Right kidney (tissue), 1 donor: ENCODE data around the gene CDH13.

Experiments
- DNase-seq: peaks from one replicate; pipeline ENCODE4 v3.0.0-alpha.2; 2016

The CDH13 gene

GRCh38 chr16:83253521-83253920, 626.8 kb downstream of the CDH13 start:
- no peak for DNase-seq

- no peak for DNase-seq
These were observed 631.7 kb downstream of the CDH13 start for GRCh38 chr16:83258366-83258928.

DNA sequence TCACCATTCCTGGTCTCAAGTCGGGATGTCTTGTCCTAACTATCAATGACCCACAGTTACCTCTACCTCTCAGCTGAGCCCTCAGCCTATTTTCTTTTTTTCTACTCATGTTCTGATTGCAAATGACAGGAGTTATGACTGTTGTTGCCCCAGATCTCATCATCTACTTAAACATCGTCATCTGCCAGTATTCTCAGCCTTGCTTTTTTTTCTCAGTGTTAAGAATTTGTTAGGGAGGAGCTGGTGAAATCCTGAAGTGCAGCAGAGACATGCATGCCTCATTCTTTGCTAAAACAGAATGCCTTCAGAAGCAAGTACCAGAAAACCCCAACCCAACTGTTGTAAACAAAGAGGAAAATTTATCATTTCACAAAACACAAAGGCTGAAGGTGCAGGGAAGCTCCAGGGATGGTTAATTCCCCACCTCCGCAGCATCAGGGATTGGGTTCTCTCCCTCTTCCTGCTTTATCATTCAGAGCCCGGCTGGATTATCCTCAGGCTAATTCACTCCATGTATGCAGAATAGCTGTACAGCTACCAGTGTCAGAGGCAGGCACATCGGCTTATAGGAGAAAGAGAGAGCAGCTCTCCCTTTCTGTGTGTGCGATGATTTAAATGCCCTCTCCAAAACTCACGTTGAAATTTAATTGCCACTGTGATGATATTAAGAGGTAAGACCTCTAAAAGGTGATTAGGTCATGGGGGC, 640.2 kb downstream of the CDH13 start:
- no peak for DNase-seq

DNA sequence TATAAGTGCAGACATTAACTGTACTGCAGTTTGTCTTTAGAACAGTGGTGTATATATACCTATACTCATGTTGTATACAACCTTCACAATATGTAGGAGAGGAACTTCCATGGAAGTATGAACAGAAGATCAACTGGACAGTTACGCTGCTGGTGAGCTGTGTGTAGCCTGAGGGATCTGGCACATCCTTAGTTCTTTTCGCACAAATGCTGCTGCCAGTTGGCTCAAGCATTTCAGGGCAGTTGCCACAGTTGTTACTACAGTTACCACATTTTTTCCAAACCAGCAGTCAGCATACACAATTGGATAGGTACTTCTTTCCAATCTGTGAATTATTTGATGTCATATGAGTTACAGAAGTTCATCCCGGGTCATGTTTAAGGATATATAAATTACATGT, 641.4 kb downstream of the CDH13 start:
- no peak for DNase-seq

DNA sequence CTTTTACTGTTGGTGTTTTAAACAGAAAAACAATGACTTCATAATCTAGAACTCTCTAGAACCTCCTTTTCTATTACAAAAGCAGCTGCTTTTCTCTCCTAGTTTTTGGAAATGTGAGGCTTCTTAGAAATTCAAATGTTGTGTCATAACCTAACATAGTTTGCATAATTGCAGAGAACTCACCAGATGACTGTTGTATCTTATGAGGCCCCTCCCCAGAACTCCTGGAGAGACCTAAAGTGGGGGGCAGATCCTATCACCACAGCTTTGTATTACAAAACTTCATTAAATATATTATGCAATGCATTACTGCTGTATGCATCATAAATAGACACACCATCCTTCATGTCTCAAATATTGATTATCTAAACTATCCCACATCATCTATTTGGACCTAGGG, 642.3 kb downstream of the CDH13 start:
- no peak for DNase-seq

GRCh38 chr16:83269541-83269940, 642.8 kb downstream of the CDH13 start:
- no peak for DNase-seq

DNA sequence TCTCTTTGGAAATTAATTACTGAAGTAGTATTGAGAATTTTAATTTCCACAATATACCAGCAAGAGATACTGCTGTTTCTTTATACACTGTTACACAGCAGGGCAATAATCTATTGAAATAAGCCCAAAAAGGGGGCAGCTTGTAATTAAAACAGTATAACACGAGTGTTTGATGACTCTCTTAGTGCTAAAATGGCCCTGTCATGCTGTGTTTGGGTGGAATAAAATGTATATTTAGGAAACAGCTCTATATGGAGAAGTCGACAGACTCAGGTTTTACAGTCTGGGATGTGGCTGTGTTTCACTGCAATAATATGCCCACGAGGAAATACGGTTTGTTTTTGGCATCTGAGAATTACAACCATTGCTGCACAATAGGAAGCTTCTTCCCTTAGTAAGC, 643.3 kb downstream of the CDH13 start:
- DNase-seq = no peak

- no peak for DNase-seq
These were observed 643.9 kb downstream of the CDH13 start for GRCh38 chr16:83270640-83271039.

- DNase-seq = no peak
These were observed 644.4 kb downstream of the CDH13 start for GRCh38 chr16:83271123-83271522.

GRCh38 chr16:83271970-83272575, 645.3 kb downstream of the CDH13 start:
- DNase-seq = no peak

DNA sequence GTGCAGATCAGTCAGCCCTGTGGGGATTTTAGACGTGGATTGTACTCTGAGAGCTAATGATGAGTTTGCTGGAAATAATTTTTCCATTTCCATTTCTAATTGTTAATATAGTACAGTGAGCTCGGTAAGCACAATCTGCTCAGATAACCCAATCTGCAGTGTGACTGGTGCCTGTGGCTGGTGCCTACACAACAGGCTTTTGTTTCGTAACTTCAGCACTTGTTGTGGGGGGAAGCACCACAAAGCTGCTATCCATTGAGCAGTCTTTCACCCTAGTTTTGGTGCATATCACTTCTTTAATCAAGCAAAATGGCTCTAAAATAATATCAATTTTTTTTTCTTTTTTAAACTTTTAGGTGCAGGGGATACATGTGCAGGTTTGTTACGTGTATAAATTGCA, 646.1 kb downstream of the CDH13 start:
- no peak for DNase-seq

DNA sequence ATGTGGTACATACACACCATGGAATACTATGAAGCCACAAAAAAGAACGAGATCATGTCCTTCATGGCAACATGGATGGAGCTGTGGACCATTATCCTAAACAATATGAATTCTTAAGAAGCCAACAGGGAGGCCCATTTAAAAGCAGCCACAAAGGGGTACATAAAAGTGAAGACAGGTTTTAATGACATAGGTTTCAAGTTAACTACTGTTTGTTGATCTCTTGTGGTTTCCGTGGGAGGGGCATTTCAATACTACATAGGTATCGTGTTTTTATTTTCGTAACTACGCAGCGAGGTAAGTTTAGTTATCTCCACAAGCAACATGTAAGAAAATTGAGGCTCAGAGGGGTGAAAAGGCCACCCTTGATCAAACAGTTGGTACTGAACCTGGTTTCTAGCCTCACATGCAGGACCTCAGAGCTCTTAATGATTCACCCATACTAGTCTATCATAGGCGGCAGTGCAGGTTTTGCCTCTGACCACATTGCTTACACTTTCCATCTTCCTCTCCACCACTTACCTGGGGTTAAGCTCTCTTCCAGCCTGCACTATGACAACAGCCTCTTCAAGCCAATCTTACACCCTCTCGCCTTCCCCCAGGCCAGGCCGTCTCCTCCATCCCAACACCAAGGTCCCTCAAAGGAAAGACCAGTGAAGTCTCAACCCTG, 646.9 kb downstream of the CDH13 start:
- no peak for DNase-seq

DNA sequence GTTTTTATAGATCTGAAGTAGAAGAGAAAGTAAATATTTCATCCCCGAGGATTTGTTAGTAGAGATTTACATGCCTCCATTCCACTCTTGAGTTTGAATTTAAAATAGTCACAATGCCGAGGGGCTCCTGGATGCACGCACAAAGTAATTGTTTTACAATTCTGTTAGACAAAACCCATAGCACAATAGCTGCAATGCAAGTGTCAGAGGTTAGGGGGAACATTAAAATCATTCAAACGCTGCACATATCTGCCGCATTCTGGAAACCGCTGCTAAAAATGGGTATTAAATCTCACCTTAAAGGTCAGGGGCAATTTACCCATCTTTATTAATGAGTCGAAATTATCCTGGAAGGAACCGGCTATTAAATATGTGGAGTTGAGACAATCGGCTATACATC, 652.5 kb downstream of the CDH13 start:
- no peak for DNase-seq

DNA sequence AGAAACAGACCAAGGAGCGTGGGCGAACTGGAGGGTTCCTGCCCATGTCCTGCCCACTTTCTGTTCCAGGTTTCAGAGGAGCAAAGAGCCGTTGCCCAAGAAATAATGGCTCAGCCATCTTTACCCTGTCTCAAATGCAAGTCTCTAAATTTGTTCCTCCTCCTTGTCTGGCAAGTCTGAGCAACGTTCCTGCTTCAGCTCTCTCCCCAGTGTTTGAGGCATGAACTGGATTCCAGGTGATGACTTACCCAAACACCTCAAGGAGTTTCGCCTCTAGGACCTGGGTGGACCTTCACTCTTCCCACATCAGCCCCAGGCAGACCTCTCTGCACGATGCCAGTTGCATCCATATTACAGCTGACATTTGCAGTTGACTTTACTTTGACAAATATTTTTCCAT, 659.2 kb downstream of the CDH13 start:
- no peak for DNase-seq

DNA sequence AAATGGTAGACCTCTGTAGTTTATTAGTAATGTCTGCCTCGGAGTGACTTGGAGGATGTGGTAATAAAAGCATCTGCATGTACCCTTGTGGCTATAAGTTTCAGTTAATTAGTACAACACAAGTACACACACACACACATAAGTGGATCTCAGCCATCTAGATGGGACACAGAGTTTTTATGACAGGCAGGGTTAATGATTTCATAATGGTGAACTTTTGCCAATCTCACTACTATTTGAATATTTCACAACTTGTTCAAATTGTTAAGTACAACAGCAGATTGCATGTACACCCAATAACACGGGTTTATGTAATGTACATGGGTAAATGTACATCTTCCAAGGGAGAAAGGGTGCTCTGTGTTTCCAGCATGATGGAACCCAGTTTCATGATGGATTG, 669.7 kb downstream of the CDH13 start:
- DNase-seq = no peak

- DNase-seq = no peak
These were observed 671.8 kb downstream of the CDH13 start for GRCh38 chr16:83298541-83298940.

- no peak for DNase-seq
These were observed 673.6 kb downstream of the CDH13 start for GRCh38 chr16:83300326-83300725.

- DNase-seq = no peak
These were observed 675.2 kb downstream of the CDH13 start for GRCh38 chr16:83301971-83302370.

- DNase-seq = no peak
These were observed 676.1 kb downstream of the CDH13 start for GRCh38 chr16:83302853-83303252.

DNA sequence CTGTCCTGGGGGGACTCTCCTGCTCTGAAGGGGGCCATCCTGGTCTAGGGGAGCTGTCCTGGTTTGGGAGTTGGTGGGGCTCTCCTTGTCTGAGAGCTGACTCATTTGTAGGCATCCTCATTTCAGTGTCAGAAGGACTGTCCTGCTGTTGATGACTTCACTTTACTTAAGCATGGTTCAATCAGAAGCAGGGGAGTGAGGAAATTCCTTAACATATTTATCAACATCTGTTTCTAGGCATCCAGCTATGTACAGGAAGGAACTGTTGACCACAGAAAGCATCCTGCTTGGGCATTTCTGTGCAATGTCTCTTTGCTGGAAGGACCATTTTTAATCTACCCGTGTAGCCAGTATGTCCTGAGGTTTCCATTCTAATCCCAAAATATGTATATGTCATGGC, 678.3 kb downstream of the CDH13 start:
- no peak for DNase-seq

- no peak for DNase-seq
These were observed 680.3 kb downstream of the CDH13 start for GRCh38 chr16:83306961-83307593.

DNA sequence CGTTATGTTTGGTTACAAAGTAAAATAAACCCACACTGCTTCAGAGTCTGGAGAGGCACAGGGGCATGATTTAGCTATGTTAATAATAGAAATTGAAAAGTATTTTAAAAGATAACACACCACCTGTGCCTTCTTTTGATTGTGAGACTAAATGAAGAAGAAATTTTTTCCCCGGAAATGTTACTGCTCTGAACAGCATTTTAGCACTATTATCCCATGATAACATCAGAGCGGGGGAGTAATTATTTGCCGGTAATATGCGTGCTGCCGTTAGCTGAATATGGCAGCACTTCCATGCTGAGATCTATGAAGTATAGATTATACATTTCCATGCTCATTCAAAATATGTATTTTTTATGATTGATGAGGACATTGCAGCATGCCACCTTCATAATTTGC, 680.8 kb downstream of the CDH13 start:
- DNase-seq = no peak

DNA sequence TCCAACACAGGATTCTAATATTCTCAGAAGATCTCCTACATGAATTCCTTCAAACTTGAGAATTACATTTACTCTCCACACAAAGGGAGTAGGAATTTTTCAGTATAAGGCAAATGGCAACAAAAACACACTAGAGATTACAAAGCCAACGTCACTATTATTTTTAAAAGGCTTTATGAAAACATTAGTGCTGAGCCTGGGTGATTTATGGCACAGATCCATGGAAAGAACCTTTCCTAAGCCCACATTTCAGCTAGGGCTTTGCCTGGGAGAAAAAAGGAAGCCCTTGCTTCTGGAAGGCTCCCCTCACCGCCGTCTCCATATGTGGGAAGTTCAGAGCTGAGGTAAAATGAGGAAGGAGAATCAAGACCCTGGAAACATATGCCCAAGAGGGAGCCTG, 681.6 kb downstream of the CDH13 start:
- DNase-seq = no peak
